Measurements from ENCODE around the gene ITGA7.

ITGA7 gene

GRCh38 chr12:55671746-55672145 is 36.0 kb downstream of the ITGA7 start:
- WGBS (ENCODE audit: extremely low coverage, insufficient coverage, insufficient read length) = no CpG with 5 or more reads among the region's 4 CpGs
- Histone ChIP-seq H3K4me3 (ENCODE audit: low read depth, low read length) (no peak overlapping the region), H3K27ac (ENCODE audit: low read depth, low read length) (no peak overlapping the region)

GRCh38 chr12:55670276-55670675 is 37.4 kb downstream of the ITGA7 start:
- no peak overlapping the region for H4K8ac ChIP-seq (ENCODE audit: low read depth, low read length)

More at GRCh38 chr12:55671746-55672145, 36.0 kb downstream of the ITGA7 start:
- H3K18ac ChIP-seq (ENCODE audit: low read length) = no peak overlapping the region
- no peaks in the 10 kb centered on the region for H3K79me2 ChIP-seq (ENCODE audit: control insufficient read depth, insufficient read depth, low read length, poor library complexity)
- no peaks in the 10 kb centered on the region for H3K36me3 ChIP-seq (ENCODE audit: control insufficient read depth in 1 of 2, insufficient read depth in 2 of 2, low read length in 2 of 2)
- H4K91ac ChIP-seq (ENCODE audit: low read depth, low read length) = no peak overlapping the region
- H3K4ac ChIP-seq (ENCODE audit: low read depth, low read length) = no peak overlapping the region
- H3K4me1 ChIP-seq (ENCODE audit: control insufficient read depth in 1 of 2, insufficient read depth in 2 of 2, low read length in 2 of 2) = no peaks in the 10 kb centered on the region
- H3K23ac ChIP-seq (ENCODE audit: low read length) = no peak overlapping the region
- no peak overlapping the region for H2AK5ac ChIP-seq (ENCODE audit: low read length)
- H3K9me3 ChIP-seq (ENCODE audit: insufficient read depth, low read depth, low read length) = no peaks in the 10 kb centered on the region
- no peak overlapping the region for H4K12ac ChIP-seq (ENCODE audit: low read depth, low read length)
- no peak overlapping the region for H2AFZ ChIP-seq (ENCODE audit: insufficient read depth, low read length, poor library complexity)
- no peaks in the 10 kb centered on the region for H3K79me1 ChIP-seq (ENCODE audit: low read length)
- H3K4me2 ChIP-seq (ENCODE audit: low read length) = no peak overlapping the region
- no peak overlapping the region for H2BK12ac ChIP-seq (ENCODE audit: low read length)
- no peak overlapping the region for H3K14ac ChIP-seq (ENCODE audit: low read length)
- H3K27me3 ChIP-seq (ENCODE audit: insufficient read depth, low read length) = no peaks in the 10 kb centered on the region
- no peak overlapping the region for H2BK120ac ChIP-seq (ENCODE audit: insufficient read depth, low read length, poor library complexity)
- no peak overlapping the region for H3K9ac ChIP-seq (ENCODE audit: low read length)
- no peak overlapping the region for H4K8ac ChIP-seq (ENCODE audit: low read depth, low read length)
- DNase-seq = no peak
- H2BK5ac ChIP-seq (ENCODE audit: low read depth, low read length, poor library complexity) = no peak overlapping the region

GRCh38 chr12:55666508-55666907 is 41.2 kb downstream of the ITGA7 start:
- no peak overlapping the region for H2AFZ ChIP-seq (ENCODE audit: insufficient read depth, low read length, poor library complexity)
- no peak overlapping the region for H3K4ac ChIP-seq (ENCODE audit: low read depth, low read length)
- no peaks in the 10 kb centered on the region for H3K27me3 ChIP-seq (ENCODE audit: insufficient read depth, low read length)
- H2BK5ac ChIP-seq (ENCODE audit: low read depth, low read length, poor library complexity) = no peak overlapping the region
- H3K4me3 ChIP-seq (ENCODE audit: low read depth, low read length) = no peak overlapping the region
- no peak overlapping the region for H3K27ac ChIP-seq (ENCODE audit: low read depth, low read length)
- H3K4me2 ChIP-seq (ENCODE audit: low read length) = no peak overlapping the region
- no peak overlapping the region for H2AK5ac ChIP-seq (ENCODE audit: low read length)
- no peak overlapping the region for H3K18ac ChIP-seq (ENCODE audit: low read length)
- no peak overlapping the region for H2BK120ac ChIP-seq (ENCODE audit: insufficient read depth, low read length, poor library complexity)
- H3K79me1 ChIP-seq (ENCODE audit: low read length) = no peaks in the 10 kb centered on the region
- no peaks in the 10 kb centered on the region for H3K79me2 ChIP-seq (ENCODE audit: control insufficient read depth, insufficient read depth, low read length, poor library complexity)
- no peaks in the 10 kb centered on the region for H3K4me1 ChIP-seq (ENCODE audit: control insufficient read depth in 1 of 2, insufficient read depth in 2 of 2, low read length in 2 of 2)
- H3K23ac ChIP-seq (ENCODE audit: low read length) = no peak overlapping the region
- no peak overlapping the region for H2BK12ac ChIP-seq (ENCODE audit: low read length)
- H3K9me3 ChIP-seq (ENCODE audit: insufficient read depth, low read depth, low read length) = no peaks in the 10 kb centered on the region
- WGBS (ENCODE audit: extremely low coverage, insufficient coverage, insufficient read length) = no CpG with 5 or more reads among the region's 7 CpGs
- H3K36me3 ChIP-seq (ENCODE audit: control insufficient read depth in 1 of 2, insufficient read depth in 2 of 2, low read length in 2 of 2) = no peaks in the 10 kb centered on the region
- no peak for DNase-seq
- no peak overlapping the region for H4K91ac ChIP-seq (ENCODE audit: low read depth, low read length)
- no peak overlapping the region for H3K14ac ChIP-seq (ENCODE audit: low read length)
- H4K12ac ChIP-seq (ENCODE audit: low read depth, low read length) = no peak overlapping the region
- H4K8ac ChIP-seq (ENCODE audit: low read depth, low read length) = no peak overlapping the region
- H3K9ac ChIP-seq (ENCODE audit: low read length) = no peak overlapping the region

More at GRCh38 chr12:55670276-55670675, 37.4 kb downstream of the ITGA7 start:
- no peak overlapping the region for H3K23ac ChIP-seq (ENCODE audit: low read length)
- no peak overlapping the region for H3K9ac ChIP-seq (ENCODE audit: low read length)
- no peak overlapping the region for H3K18ac ChIP-seq (ENCODE audit: low read length)
- no peak overlapping the region for H3K4me2 ChIP-seq (ENCODE audit: low read length)
- no peak overlapping the region for H3K4ac ChIP-seq (ENCODE audit: low read depth, low read length)
- no peak overlapping the region for H3K27ac ChIP-seq (ENCODE audit: low read depth, low read length)
- H3K36me3 ChIP-seq (ENCODE audit: control insufficient read depth in 1 of 2, insufficient read depth in 2 of 2, low read length in 2 of 2) = no peaks in the 10 kb centered on the region
- H4K12ac ChIP-seq (ENCODE audit: low read depth, low read length) = no peak overlapping the region
- H3K79me2 ChIP-seq (ENCODE audit: control insufficient read depth, insufficient read depth, low read length, poor library complexity) = no peaks in the 10 kb centered on the region
- H2AFZ ChIP-seq (ENCODE audit: insufficient read depth, low read length, poor library complexity) = no peak overlapping the region
- H3K27me3 ChIP-seq (ENCODE audit: insufficient read depth, low read length) = no peaks in the 10 kb centered on the region
- no peaks in the 10 kb centered on the region for H3K9me3 ChIP-seq (ENCODE audit: insufficient read depth, low read depth, low read length)
- no peak overlapping the region for H2AK5ac ChIP-seq (ENCODE audit: low read length)
- no peak overlapping the region for H4K91ac ChIP-seq (ENCODE audit: low read depth, low read length)
- no peaks in the 10 kb centered on the region for H3K79me1 ChIP-seq (ENCODE audit: low read length)
- DNase-seq = no peak
- H3K14ac ChIP-seq (ENCODE audit: low read length) = no peak overlapping the region
- H2BK120ac ChIP-seq (ENCODE audit: insufficient read depth, low read length, poor library complexity) = no peak overlapping the region
- H2BK5ac ChIP-seq (ENCODE audit: low read depth, low read length, poor library complexity) = no peak overlapping the region
- H3K4me3 ChIP-seq (ENCODE audit: low read depth, low read length) = no peak overlapping the region
- no peaks in the 10 kb centered on the region for H3K4me1 ChIP-seq (ENCODE audit: control insufficient read depth in 1 of 2, insufficient read depth in 2 of 2, low read length in 2 of 2)
- no peak overlapping the region for H2BK12ac ChIP-seq (ENCODE audit: low read length)

- no CpG with 5 or more reads among the region's 10 CpGs for WGBS (ENCODE audit: extremely low coverage, insufficient coverage, insufficient read length)
These were observed 42.9 kb downstream of the ITGA7 start for GRCh38 chr12:55664826-55665225.

More at GRCh38 chr12:55664826-55665225, 42.9 kb downstream of the ITGA7 start:
- Histone ChIP-seq H2BK12ac (ENCODE audit: low read length) (no peak overlapping the region), H2BK5ac (ENCODE audit: low read depth, low read length, poor library complexity) (no peak overlapping the region), H2AFZ (ENCODE audit: insufficient read depth, low read length, poor library complexity) (no peak overlapping the region), H3K79me1 (ENCODE audit: low read length) (no peaks in the 10 kb centered on the region), H3K14ac (ENCODE audit: low read length) (no peak overlapping the region), H3K36me3 (ENCODE audit: control insufficient read depth in 1 of 2, insufficient read depth in 2 of 2, low read length in 2 of 2) (no peaks in the 10 kb centered on the region), H4K91ac (ENCODE audit: low read depth, low read length) (no peak overlapping the region), H3K27me3 (ENCODE audit: insufficient read depth, low read length) (no peaks in the 10 kb centered on the region), H3K4ac (ENCODE audit: low read depth, low read length) (no peak overlapping the region), H4K12ac (ENCODE audit: low read depth, low read length) (no peak overlapping the region), H3K27ac (ENCODE audit: low read depth, low read length) (no peak overlapping the region), H4K8ac (ENCODE audit: low read depth, low read length) (no peak overlapping the region), H3K4me2 (ENCODE audit: low read length) (no peak overlapping the region), H2AK5ac (ENCODE audit: low read length) (no peak overlapping the region), H3K4me1 (ENCODE audit: control insufficient read depth in 1 of 2, insufficient read depth in 2 of 2, low read length in 2 of 2) (no peaks in the 10 kb centered on the region), H2BK120ac (ENCODE audit: insufficient read depth, low read length, poor library complexity) (no peak overlapping the region), H3K9ac (ENCODE audit: low read length) (no peak overlapping the region), H3K4me3 (ENCODE audit: low read depth, low read length) (no peak overlapping the region), H3K23ac (ENCODE audit: low read length) (no peak overlapping the region), H3K18ac (ENCODE audit: low read length) (no peak overlapping the region), H3K9me3 (ENCODE audit: insufficient read depth, low read depth, low read length) (no peaks in the 10 kb centered on the region), H3K79me2 (ENCODE audit: control insufficient read depth, insufficient read depth, low read length, poor library complexity) (no peaks in the 10 kb centered on the region)
- DNase-seq = no peak
